Heart left ventricle (tissue), 16 donors: ENCODE data around the gene JOSD2. TPM values are rescaled to one million over a fixed set of nuclear protein-coding genes. Genes with fewer than 3 reads are reported as not detected.
"Not testable (repeated sequence)": the region's sequence is repeated elsewhere in the genome, so short reads cannot be mapped to it uniquely, and the experiment has no call there.

Experiments used
- ATAC-seq, 4 donors: fragments of 200-7000 bp; cut with Tn5 transposase; one replicate each; pipeline ENCODE4 v1.9.1; 2020 to 2022; ENCODE audit warnings: moderate library complexity in 4 of 4, mild to moderate bottlenecking in 3 of 4, moderate number of reproducible peaks in 1 of 4
- DNase-seq, 5 donors: peaks; one replicate each; pipeline ENCODE4 v3.0.0-alpha.2; 2020
- H3K27ac ChIP-seq, 12 donors: fragments of 200-600 bp; sonication (generic) in 4 of 12; one replicate each; pipeline versions ENCODE4 v1.5.0 to v1.8.0; 2016 to 2022; ENCODE audit warnings: mild to moderate bottlenecking in 2 of 12
- H3K27me3 ChIP-seq, 9 donors: fragments of 200-600 bp; sonication (generic) in 2 of 9; one replicate each; pipeline versions ENCODE4 v1.5.1 to v1.8.0; 2016 to 2022; ENCODE audit warnings: mild to moderate bottlenecking in 3 of 9
- H3K36me3 ChIP-seq, 9 donors: fragments of 200-600 bp; sonication (generic) in 2 of 9; one replicate each; pipeline versions ENCODE4 v1.5.0 to v1.8.0; 2018 to 2022; ENCODE audit warnings: mild to moderate bottlenecking in 2 of 9
- H3K4me1 ChIP-seq, 12 donors: fragments of 200-600 bp; sonication (generic) in 4 of 12; one replicate each; pipeline versions ENCODE4 v1.5.0 to v1.8.0; 2016 to 2022; ENCODE audit warnings: mild to moderate bottlenecking in 3 of 12
- H3K4me3 ChIP-seq, 12 donors: fragments of 200-600 bp; sonication (generic) in 4 of 12; one replicate each; pipeline versions ENCODE4 v1.5.0 to v1.8.0; 2017 to 2022; ENCODE audit warnings: mild to moderate bottlenecking in 9 of 12, moderate library complexity in 4 of 12
- H3K9me3 ChIP-seq, 12 donors: fragments of 200-600 bp; sonication (generic) in 4 of 12; one replicate each; pipeline versions ENCODE4 v1.5.0 to v1.8.0; 2016 to 2022; ENCODE audit warnings: mild to moderate bottlenecking in 1 of 12
- CTCF ChIP-seq, 12 donors: fragments of 200-600 bp; sonication (generic) in 4 of 12; IDR thresholded peaks; one replicate each; pipeline versions ENCODE4 v1.5.0 to v1.8.0; 2018 to 2022; ENCODE audit warnings: antibody characterized with exemption in 12 of 12, mild to moderate bottlenecking in 5 of 12
- POLR2A ChIP-seq, 2 donors: fragments of 450-650 bp; IDR thresholded peaks; one replicate each; pipeline ENCODE4 v1.6.1; 2017; ENCODE audit warnings: antibody characterized with exemption in 2 of 2, mild to moderate bottlenecking in 2 of 2, moderate library complexity in 2 of 2
- WGBS, 4 donors: extraction: QIAGEN DNeasy Blood & Tissue Kit in 2 of 4; methylation state at CpG; one replicate each; pipeline versions ENCODE4 v1.1.5 to v1.1.7; 2013 to 2018; 5-methylcytosine and 5-hydroxymethylcytosine counted together
- intact Hi-C, 10 donors: fragments of 100-400 bp; cut with DNase I; formaldehyde crosslinking; loops; one replicate each; pipeline versions ENCODE4 v1.11.1 to v1.14.2; 2022
- polyA plus RNA-seq, 2 donors: library from polyadenylated mRNA; stranded (reverse); fragments of 200-250 nt; gene quantifications; one replicate each; pipeline ENCODE4 v1.2.3, GENCODE V29; 2013
- total RNA-seq, 9 donors: library from RNA; depleted of rRNA in 2 of 9; stranded (reverse); fragments of >200 nt in 2 of 9; fragmentation: NEBNext Ultra II Directional in 3 of 9; extraction: Animal tissue kit (Norgen Biotek cat#: 25700) in 3 of 9; gene quantifications; one replicate each; pipeline versions ENCODE4 v1.1.0 to v1.2.4, GENCODE V29; 2016 to 2023
- donor health status: ischemic (EF 13 %, LVEDD 7.1; RV severe dilation, severe dysfunction).
- donor health status: healthy with polysubstance abuse.
- donor health status: DM: no; HTN: yes; CAD: no.
- donor health status: DM: no; HTN: no; CAD: no.
- donor health status: ischemic (EF 25% LVEDD 6.9; RV normal size, moderate dysfunction).
- donor health status: ischemic (EF 25% LVEDD 5.7; RV mildly dilated, moderate dysfunction).
- donor health status: healthy.
- donor health status: DM: yes; HTN: yes; CAD: no.
- donor health status: ischemic (EF 35%, LVEDD 5.7; RV mildly dilated, moderate dysfunction).
- donor health status: nonischemic (EF 11% LVEDD 7.7; RV severe dilation, severe dysfunction).
- donor health status: DM: yes; HTN: yes; CAD: no.
- donor health status: PGD.
- donor health status: ischemic (EF 29% LVEDD 5.4; RV normal size, mild dysfunction).
- donor health status: nonischemic (EF 23%, LVEDD 6.1; RV moderate dilation, normal function).

The JOSD2 gene
- total and polyA plus RNA-seq, 11 donors: 18.7 to 49.7 (median 30.8) TPM

GRCh38 chr19:50534478-50534877 is 23.5 kb upstream of the JOSD2 start:
- intact Hi-C loops: loop anchor here in 2 of 10 donors (5.0 to 10.0 kb wide), 2 partner anchors 248 to 380 kb away; partner anchors contain the start of gene KLK4 (in 1 of the 2)

GRCh38 chr19:50532952-50533351 is 22.0 kb upstream of the JOSD2 start:
- DNase-seq (no peak), ATAC-seq (no peak)
- no peak for TF ChIP-seq POLR2A (IDR thresholded peaks at IDR 0.05)
- no peak for TF ChIP-seq CTCF (IDR thresholded peaks at IDR 0.05)
- WGBS, 4 donors: 90 to 95% (median 92%) methylated on average over 4 of the region's 4 CpGs
- Histone ChIP-seq H3K36me3 (no peaks in the 10 kb centered on the region), H3K4me3 (no peak overlapping the region), H3K4me1 (peaks cover 0 to 3% (median 0%) of the 10 kb centered on the region in 12 donors), H3K9me3 (peaks cover 0 to 16% (median 9%) of the 10 kb centered on the region in 12 donors), H3K27ac (no peak overlapping the region), H3K27me3 (peaks cover 0 to 9% (median 0%) of the 10 kb centered on the region in 9 donors)
- intact Hi-C loops: loop anchor here in 2 of 10 donors (5.0 to 10.0 kb wide), 2 partner anchors 249 to 382 kb away; partner anchors contain the start of gene KLK4 (in 1 of the 2)

More at GRCh38 chr19:50534478-50534877, 23.5 kb upstream of the JOSD2 start:
- DNase-seq: no peak
- no peak overlapping the region for H3K4me3 ChIP-seq
- peaks cover 0 to 3% (median 0%) of the 10 kb centered on the region in 12 donors for H3K4me1 ChIP-seq
- no peak for ATAC-seq
- no peak for TF ChIP-seq CTCF (IDR thresholded peaks at IDR 0.05)
- TF ChIP-seq POLR2A (IDR thresholded peaks at IDR 0.05): no peak
- H3K36me3 ChIP-seq: no peaks in the 10 kb centered on the region
- H3K27me3 ChIP-seq: peaks cover 0 to 9% (median 0%) of the 10 kb centered on the region in 9 donors
- peaks cover 0 to 16% (median 9%) of the 10 kb centered on the region in 12 donors for H3K9me3 ChIP-seq
- no peak overlapping the region for H3K27ac ChIP-seq
- WGBS, 4 donors: 84 to 96% (median 94%) methylated on average over 3 of the region's 3 CpGs

DNA sequence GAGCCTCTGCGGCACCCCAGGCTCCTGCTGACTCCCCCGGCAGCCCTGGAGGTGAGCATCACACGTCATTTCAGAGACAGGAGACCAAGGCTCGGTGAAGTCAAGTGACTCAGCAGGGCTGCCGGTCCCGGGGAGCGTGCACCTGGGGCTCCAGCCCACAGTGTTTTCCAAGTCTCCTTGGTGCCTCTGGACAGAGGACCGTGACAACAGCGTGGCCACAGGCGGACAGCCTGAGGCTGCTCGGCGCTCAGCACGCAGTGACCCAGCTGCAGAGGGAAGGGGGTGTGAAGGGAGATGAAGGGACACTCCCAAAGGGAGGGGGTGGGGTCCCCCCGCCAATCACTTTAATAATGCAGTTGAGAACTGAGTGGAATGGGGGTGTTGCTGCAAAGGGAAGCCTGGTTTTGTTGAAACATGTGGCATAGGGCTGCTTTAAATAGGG is 20.2 kb upstream of the JOSD2 start:
- H3K4me1 ChIP-seq: no peaks in the 10 kb centered on the region
- no peak overlapping the region for H3K4me3 ChIP-seq
- DNase-seq (no peak), ATAC-seq (no peak)
- intact Hi-C loops: loop anchor here in 2 of 10 donors (5.0 to 10.0 kb wide), 2 partner anchors 251 to 384 kb away; partner anchors contain the start of gene KLK4 (in 1 of the 2)
- WGBS, 4 donors: 55 to 79% (median 67%) methylated on average over 13 to 14 of the region's 14 CpGs
- TF ChIP-seq CTCF (IDR thresholded peaks at IDR 0.05) (no peak), POLR2A (IDR thresholded peaks at IDR 0.05) (no peak)
- peaks cover 0 to 16% (median 9%) of the 10 kb centered on the region in 12 donors for H3K9me3 ChIP-seq
- H3K27ac ChIP-seq: no peak overlapping the region
- H3K36me3 ChIP-seq: no peaks in the 10 kb centered on the region
- H3K27me3 ChIP-seq: peaks cover 0 to 9% (median 0%) of the 10 kb centered on the region in 9 donors

GRCh38 chr19:50528052-50528451 is 17.1 kb upstream of the JOSD2 start:
- H3K9me3 ChIP-seq: peaks cover 0 to 10% (median 4%) of the 10 kb centered on the region in 12 donors
- H3K27ac ChIP-seq, ATAC-seq, H3K4me3 ChIP-seq, H3K27me3 ChIP-seq, DNase-seq, H3K4me1 ChIP-seq, H3K36me3 ChIP-seq, intact Hi-C loops: not testable (repeated sequence)
- WGBS, 4 donors: 91 to 98% (median 97%) methylated on average over 3 of the region's 3 CpGs
